Measurements from ENCODE around the gene NDRG4. TPM values are rescaled to one million over a fixed set of nuclear protein-coding genes. Genes with fewer than 3 reads are reported as not detected.

NDRG4 gene
- total and polyA plus RNA-seq, 2 donors (not counting 3 experiments of a cell fraction or from before 2014, with no cell fraction given): 35.8 to 74.3 TPM

DNA sequence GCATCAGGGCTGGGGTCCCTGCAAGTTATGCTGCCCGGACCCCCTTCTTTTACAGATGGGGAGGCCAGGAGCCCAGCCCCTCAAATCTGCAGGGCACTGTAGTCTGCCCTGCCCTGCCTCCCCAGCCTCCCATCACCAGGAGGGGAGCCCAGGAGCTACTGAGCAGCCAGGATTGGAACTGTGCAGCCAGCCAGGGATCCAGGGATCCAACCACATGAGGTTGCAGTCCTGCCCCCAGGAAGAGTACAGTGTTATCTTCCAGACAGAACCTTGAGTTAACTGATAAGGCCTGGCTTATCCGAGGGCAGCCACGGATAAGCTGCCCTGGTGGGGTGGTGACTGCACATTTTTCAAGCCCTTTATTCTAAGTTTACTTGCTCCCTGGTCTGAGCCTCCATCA is 11.4 kb upstream of the NDRG4 start:
- TF ChIP-seq FOS (IDR thresholded peaks at IDR 0.05; ENCODE audit: borderline replicate concordance, insufficient read depth, low read length) (no peak), EZH2 (IDR thresholded peaks at IDR 0.05; ENCODE audit: borderline replicate concordance, low read depth, low read length, severe bottlenecking) (no peak), MYC (IDR thresholded peaks at IDR 0.05; ENCODE audit: low read depth, low read length) (no peak), GATA2 (IDR thresholded peaks at IDR 0.05; ENCODE audit: insufficient read depth, insufficient read length, low read depth, low read length) (no peak), MAX (IDR thresholded peaks at IDR 0.05; ENCODE audit: insufficient read depth, insufficient read length) (no peak), JUN (IDR thresholded peaks at IDR 0.05; ENCODE audit: borderline replicate concordance, insufficient read depth, insufficient read length, low read depth) (no peak), POLR2A (IDR thresholded peaks at IDR 0.05; ENCODE audit: low read depth, low read length) (no peak), POLR2AphosphoS5 (IDR thresholded peaks at IDR 0.05; ENCODE audit: insufficient read depth, low read depth, low read length) (no peak)
- TF ChIP-seq, protein P1, sequence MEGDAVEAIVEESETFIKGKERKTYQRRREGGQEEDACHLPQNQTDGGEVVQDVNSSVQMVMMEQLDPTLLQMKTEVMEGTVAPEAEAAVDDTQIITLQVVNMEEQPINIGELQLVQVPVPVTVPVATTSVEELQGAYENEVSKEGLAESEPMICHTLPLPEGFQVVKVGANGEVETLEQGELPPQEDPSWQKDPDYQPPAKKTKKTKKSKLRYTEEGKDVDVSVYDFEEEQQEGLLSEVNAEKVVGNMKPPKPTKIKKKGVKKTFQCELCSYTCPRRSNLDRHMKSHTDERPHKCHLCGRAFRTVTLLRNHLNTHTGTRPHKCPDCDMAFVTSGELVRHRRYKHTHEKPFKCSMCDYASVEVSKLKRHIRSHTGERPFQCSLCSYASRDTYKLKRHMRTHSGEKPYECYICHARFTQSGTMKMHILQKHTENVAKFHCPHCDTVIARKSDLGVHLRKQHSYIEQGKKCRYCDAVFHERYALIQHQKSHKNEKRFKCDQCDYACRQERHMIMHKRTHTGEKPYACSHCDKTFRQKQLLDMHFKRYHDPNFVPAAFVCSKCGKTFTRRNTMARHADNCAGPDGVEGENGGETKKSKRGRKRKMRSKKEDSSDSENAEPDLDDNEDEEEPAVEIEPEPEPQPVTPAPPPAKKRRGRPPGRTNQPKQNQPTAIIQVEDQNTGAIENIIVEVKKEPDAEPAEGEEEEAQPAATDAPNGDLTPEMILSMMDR (IDR thresholded peaks at IDR 0.05; ENCODE audit: extremely low read depth in 1 of 2, insufficient read depth in 1 of 2, low read depth in 1 of 2, low read length in 2 of 2): no peak
- no TSS peak for BruUV-seq (replicated peaks)
- H3K27ac ChIP-seq (ENCODE audit: insufficient read depth, low read depth, low read length): no peak overlapping the region

More for the DNA sequence above, 11.4 kb upstream of the NDRG4 start:
- Histone ChIP-seq H3K36me3 (ENCODE audit: control insufficient read depth in 2 of 2, extremely low read depth in 1 of 2, insufficient read depth in 2 of 2, low read length in 2 of 2) (peaks cover 0 to 2% of the 10 kb centered on the region in 2 experiments), H3K9me1 (replicated peaks; ENCODE audit: control insufficient read depth, extremely low read depth, insufficient read depth, low read length) (no peaks in the 10 kb centered on the region), H2AFZ (ENCODE audit: low read depth, low read length) (no peak overlapping the region), H3K27me3 (ENCODE audit: control insufficient read depth in 2 of 2, insufficient read depth in 2 of 2, low read length in 2 of 2) (no peaks in the 10 kb centered on the region), H3K79me2 (ENCODE audit: control insufficient read depth, insufficient read depth, low read length) (no peaks in the 10 kb centered on the region), H3K4me1 (ENCODE audit: control insufficient read depth, extremely low read depth, insufficient read depth, low read length) (no peaks in the 10 kb centered on the region), H3K9ac (replicated peaks; ENCODE audit: extremely low read depth, insufficient read depth, low read length) (no peak overlapping the region), H3K4me3 (replicated peaks in 1 of 3; ENCODE audit: insufficient read depth in 1 of 3, low read depth in 1 of 3, low read length in 3 of 3) (no peak overlapping the region), H3K4me2 (ENCODE audit: insufficient read depth, low read length) (no peak overlapping the region), H4K20me1 (replicated peaks; ENCODE audit: control insufficient read depth, extremely low read depth, insufficient read depth, low read length) (no peaks in the 10 kb centered on the region), H3K9me3 (replicated peaks; ENCODE audit: control insufficient read depth, insufficient read depth, low read length) (no peaks in the 10 kb centered on the region)
- no peak for DNase-seq (ENCODE audit: low read depth, low spot score)
- CTCF ChIA-PET: interaction anchor here (0.7 to 6.4 kb wide), 16 partner anchors 11 to 268 kb away, joined by 3 to 550 read pairs (median 10); partner anchors contain the start of genes GINS3 and NDRG4
- POLR2A ChIA-PET: no interaction called here
- intact Hi-C loops (cut with micrococcal nuclease): no loop called here
- dilution Hi-C loops (cut with MboI; ENCODE audit: extremely low pct_ligation_motif_present, low sequenced_read_pairs): no loop called here
- FAIRE-seq: no peak

All from endothelial cell of umbilical vein (primary cell).